ENCODE measurements around the gene TNS4. TPM values are rescaled to one million over a fixed set of nuclear protein-coding genes. Genes with fewer than 3 reads are reported as not detected.

The TNS4 gene
- total and polyA plus RNA-seq, 7 donors: 0.04 to 0.06 TPM; not detected in 5

DNA sequence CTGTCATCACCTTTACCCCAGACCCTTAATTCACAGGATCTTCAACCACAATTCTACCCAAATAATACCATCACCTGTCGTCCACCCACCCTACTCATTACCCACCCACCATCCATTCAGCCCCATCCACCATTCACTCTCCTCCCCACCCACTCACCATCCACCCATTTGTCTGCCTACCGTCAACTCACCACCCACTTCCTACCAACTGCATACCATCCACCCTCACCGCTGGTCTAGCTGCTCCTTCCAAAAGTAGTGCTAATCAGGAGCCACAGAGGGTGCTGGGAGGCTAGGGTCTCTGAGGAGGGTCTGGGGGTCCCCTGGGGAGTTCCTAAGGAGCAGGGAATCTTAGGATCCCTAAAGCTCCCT lies 70.2 kb downstream of the TNS4 start:
- intact Hi-C loops (cut with DNase I): no loop called here
- Histone ChIP-seq H3K4me1 (no peaks in the 10 kb centered on the region), H3K36me3 (ENCODE audit: insufficient read depth in 1 of 2, low read depth in 1 of 2) (no peaks in the 10 kb centered on the region), H3K27ac (no peak overlapping the region), H3K27me3 (ENCODE audit: insufficient read depth in 3 of 3, low read length in 2 of 3) (no peaks in the 10 kb centered on the region), H3K4me3 (no peak overlapping the region), H3K9me3 (no peaks in the 10 kb centered on the region)
- TF ChIP-seq, protein P1, sequence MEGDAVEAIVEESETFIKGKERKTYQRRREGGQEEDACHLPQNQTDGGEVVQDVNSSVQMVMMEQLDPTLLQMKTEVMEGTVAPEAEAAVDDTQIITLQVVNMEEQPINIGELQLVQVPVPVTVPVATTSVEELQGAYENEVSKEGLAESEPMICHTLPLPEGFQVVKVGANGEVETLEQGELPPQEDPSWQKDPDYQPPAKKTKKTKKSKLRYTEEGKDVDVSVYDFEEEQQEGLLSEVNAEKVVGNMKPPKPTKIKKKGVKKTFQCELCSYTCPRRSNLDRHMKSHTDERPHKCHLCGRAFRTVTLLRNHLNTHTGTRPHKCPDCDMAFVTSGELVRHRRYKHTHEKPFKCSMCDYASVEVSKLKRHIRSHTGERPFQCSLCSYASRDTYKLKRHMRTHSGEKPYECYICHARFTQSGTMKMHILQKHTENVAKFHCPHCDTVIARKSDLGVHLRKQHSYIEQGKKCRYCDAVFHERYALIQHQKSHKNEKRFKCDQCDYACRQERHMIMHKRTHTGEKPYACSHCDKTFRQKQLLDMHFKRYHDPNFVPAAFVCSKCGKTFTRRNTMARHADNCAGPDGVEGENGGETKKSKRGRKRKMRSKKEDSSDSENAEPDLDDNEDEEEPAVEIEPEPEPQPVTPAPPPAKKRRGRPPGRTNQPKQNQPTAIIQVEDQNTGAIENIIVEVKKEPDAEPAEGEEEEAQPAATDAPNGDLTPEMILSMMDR (IDR thresholded peaks at IDR 0.05): no peak
- DNase-seq (no peak), ATAC-seq (no peak)
- WGBS, 3 donors: 91 to 100% (median 94%) methylated on average over 3 of the region's 3 CpGs

DNA sequence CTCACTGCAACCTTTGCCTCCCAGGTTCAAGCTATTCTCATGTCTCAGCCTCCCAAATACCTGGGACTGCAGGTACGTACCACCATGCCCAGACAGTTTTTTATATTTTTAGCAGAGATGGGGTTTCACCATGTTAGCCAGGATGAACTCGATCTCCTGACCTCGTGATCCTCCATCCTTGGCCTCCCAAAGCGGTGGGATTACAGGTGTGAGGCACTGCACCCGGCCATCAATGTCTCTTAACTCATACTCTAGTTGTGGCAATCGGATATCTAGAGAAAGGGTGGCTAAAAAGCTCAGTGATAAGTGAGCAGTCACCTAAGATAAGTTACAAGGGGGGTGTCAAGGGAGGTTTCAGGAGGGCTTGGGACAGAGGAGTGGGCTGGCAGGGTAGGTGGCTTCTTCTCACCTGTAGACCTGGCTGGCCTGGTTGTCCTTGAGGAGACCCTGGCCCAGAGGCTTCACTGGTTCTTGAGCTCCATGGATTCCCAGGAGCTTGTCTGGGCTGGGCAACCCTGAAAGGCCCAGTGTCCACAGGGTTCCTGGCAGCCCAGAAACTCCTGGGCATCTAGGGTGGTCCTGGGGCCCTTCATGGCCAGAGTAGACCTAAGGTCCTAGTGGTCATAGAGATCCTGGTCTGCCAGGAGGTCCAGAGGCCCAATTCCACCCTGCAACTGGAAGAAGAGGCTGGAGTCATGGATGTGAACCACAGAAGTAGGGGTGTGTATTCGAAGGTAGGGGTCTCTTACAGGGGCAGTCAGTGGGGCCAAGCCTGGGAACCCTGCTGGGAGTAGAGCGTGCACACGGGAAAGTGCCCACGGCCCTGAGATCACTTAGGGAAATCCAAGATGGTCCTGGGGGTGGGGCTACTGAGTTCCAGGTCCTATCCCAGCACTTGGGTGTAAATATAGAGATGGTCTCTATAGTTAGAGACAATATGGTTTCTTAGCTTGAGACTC lies 70.9 kb downstream of the TNS4 start:
- H3K9me3 ChIP-seq: no peaks in the 10 kb centered on the region
- 93 to 94% (median 94%) methylated on average over 10 of the region's 10 CpGs for WGBS, 3 donors
- intact Hi-C loops (cut with DNase I): no loop called here

DNA sequence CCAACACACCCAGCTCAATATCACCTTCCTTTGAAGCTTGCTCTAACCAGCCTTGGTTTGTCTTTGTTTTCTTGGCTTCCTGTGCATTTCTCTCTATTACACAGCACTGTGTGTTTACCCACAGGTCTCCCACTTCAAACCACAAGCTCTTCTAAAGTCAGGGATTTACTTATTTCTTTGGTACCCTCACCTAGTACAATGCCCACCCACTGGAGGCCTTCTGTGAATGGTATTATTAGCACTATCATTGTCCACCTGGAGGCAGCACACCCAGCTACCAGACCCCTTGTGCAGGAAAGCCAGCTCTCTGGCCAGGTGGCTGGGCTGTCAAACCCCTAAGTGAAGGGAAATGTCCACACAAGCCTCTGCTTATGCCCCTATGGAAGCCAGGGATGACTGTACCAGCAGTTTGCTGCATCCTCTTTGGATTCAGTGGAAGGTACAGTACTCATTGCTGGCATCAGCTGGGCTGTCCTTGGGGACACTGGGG lies 74.4 kb downstream of the TNS4 start:
- H3K27ac ChIP-seq: no peak overlapping the region
- TF ChIP-seq, protein P1 (IDR thresholded peaks at IDR 0.05): no peak
- ATAC-seq: no peak
- H3K4me1 ChIP-seq: no peaks in the 10 kb centered on the region
- no peaks in the 10 kb centered on the region for H3K9me3 ChIP-seq
- DNase-seq: no peak
- H3K36me3 ChIP-seq (ENCODE audit: insufficient read depth in 1 of 2, low read depth in 1 of 2): no peaks in the 10 kb centered on the region
- no peak overlapping the region for H3K4me3 ChIP-seq
- intact Hi-C loops (cut with DNase I): no loop called here
- no peaks in the 10 kb centered on the region for H3K27me3 ChIP-seq (ENCODE audit: insufficient read depth in 3 of 3, low read length in 2 of 3)

More for the DNA sequence above, 70.9 kb downstream of the TNS4 start:
- no peaks in the 10 kb centered on the region for H3K4me1 ChIP-seq
- no peak overlapping the region for H3K27ac ChIP-seq
- TF ChIP-seq, protein P1 (IDR thresholded peaks at IDR 0.05): no peak
- H3K36me3 ChIP-seq (ENCODE audit: insufficient read depth in 1 of 2, low read depth in 1 of 2): no peaks in the 10 kb centered on the region
- no peak for DNase-seq
- no peak for ATAC-seq
- no peaks in the 10 kb centered on the region for H3K27me3 ChIP-seq (ENCODE audit: insufficient read depth in 3 of 3, low read length in 2 of 3)
- no peak overlapping the region for H3K4me3 ChIP-seq

Other genes with a start within 250 kb of the TNS4 start
- under 1 TPM; 0.27 to 0.90 (median 0.42) TPM for gene CDC6, start 213.7 kb downstream of the TNS4 start, total RNA-seq
- gene CDC6, start 213.7 kb downstream of the TNS4 start, polyA plus RNA-seq: 1 to 10 TPM in 2 of 3 donors, under 1 TPM in 1; 0.86 to 2.5 (median 1.4) TPM
- gene RARA, start 192.4 kb downstream of the TNS4 start, total RNA-seq: 10 to 100 TPM; 15.0 to 51.1 (median 44.6) TPM
- 10 to 100 TPM; 15.0 to 76.9 (median 18.6) TPM for gene RARA, start 192.4 kb downstream of the TNS4 start, polyA plus RNA-seq
- 1 to 10 TPM in 2 of 4 donors, under 1 TPM in 2; 0.34 to 1.4 (median 0.82) TPM for gene GJD3, start 136.9 kb downstream of the TNS4 start, total RNA-seq
- gene GJD3, start 136.9 kb downstream of the TNS4 start, polyA plus RNA-seq: under 1 TPM in 2 of 3 donors, not detected in 1; 0.17 to 0.25 TPM
- gene TOP2A, start 83.7 kb downstream of the TNS4 start, total RNA-seq: under 1 TPM; 0.15 to 0.84 (median 0.46) TPM
- gene TOP2A, start 83.7 kb downstream of the TNS4 start, polyA plus RNA-seq: under 1 TPM in 2 of 3 donors, not detected in 1; 0.14 to 0.18 TPM
- gene IGFBP4, start 58.2 kb downstream of the TNS4 start, total RNA-seq: 100 to 1,000 TPM in 2 of 4 donors, 10 to 100 TPM in 2; 64.8 to 106 (median 87.9) TPM
- 10 to 100 TPM; 44.2 to 65.1 (median 49.0) TPM for gene IGFBP4, start 58.2 kb downstream of the TNS4 start, polyA plus RNA-seq
- gene CCR7, start 63.8 kb upstream of the TNS4 start, total RNA-seq: under 1 TPM; 0.20 to 0.24 (median 0.21) TPM
- under 1 TPM in 2 of 3 donors, not detected in 1; 0.08 to 0.09 TPM for gene CCR7, start 63.8 kb upstream of the TNS4 start, polyA plus RNA-seq
- 10 to 100 TPM; 49.6 to 64.7 (median 61.6) TPM for gene SMARCE1, start 146.2 kb upstream of the TNS4 start, total RNA-seq
- gene SMARCE1, start 146.2 kb upstream of the TNS4 start, polyA plus RNA-seq: 10 to 100 TPM; 55.6 to 59.9 (median 55.9) TPM
- under 1 TPM in 1 of 4 donors, not detected in 3; 0.32 TPM for gene KRT222, start 163.6 kb upstream of the TNS4 start, total RNA-seq
- gene KRT222, start 163.6 kb upstream of the TNS4 start, polyA plus RNA-seq: under 1 TPM; 0.08 to 0.37 (median 0.09) TPM
- gene KRT24, start 202.1 kb upstream of the TNS4 start, total RNA-seq: not detected
- gene KRT24, start 202.1 kb upstream of the TNS4 start, polyA plus RNA-seq: not detected